GM18873 (cell line): Measurements from ENCODE around the gene FMNL2.
"Not testable (repeated sequence)": the region's sequence is repeated elsewhere in the genome, so short reads cannot be mapped to it uniquely, and the experiment has no call there.

Source experiments
- ATAC-seq: cut with Tn5 transposase; IDR thresholded peaks from one replicate; pipeline ENCODE4 v1.9.1; 2021; ENCODE audit warnings: mild to moderate bottlenecking, moderate library complexity, moderate number of reproducible peaks; ENCODE audit not compliant: unreplicated experiment, low FRiP score

The FMNL2 gene

DNA sequence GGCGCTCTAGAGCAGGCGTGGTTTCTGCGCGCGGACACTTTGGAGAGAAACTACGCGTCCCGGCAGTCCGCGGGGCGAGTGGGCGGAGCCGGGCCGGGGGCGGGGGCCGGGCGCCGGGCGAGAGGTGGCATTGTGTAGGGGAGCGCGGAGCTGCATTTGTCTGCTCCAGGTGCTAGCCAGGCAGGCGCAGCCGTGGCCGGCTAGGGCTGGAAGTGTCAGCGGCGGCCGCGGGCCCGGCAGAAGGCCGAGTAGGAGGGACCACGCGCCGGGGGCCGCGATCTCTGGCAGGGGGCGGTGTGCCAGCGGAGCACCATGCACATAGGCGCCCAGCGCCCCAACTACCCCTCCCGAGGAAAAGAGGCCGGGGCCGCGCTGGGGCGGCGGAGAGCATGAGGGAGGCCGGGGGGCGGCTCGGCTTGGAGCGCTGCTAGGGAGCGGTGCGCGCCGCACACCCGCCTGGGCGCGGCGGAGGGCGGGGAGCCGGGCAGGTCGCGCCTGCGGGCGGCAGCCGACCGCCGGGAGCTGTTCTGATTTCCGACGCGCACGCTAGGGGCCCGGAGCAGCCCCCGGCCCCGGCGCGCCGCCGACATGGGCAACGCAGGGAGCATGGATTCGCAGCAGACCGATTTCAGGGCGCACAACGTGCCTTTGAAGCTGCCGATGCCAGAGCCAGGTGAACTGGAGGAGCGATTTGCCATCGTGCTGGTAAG, at the start of gene FMNL2:
Gene FMNL2, plus strand, starts transcription at position 159 of the 710 bp plus-strand sequence.
- peak; percentile 74 for ATAC-seq

DNA sequence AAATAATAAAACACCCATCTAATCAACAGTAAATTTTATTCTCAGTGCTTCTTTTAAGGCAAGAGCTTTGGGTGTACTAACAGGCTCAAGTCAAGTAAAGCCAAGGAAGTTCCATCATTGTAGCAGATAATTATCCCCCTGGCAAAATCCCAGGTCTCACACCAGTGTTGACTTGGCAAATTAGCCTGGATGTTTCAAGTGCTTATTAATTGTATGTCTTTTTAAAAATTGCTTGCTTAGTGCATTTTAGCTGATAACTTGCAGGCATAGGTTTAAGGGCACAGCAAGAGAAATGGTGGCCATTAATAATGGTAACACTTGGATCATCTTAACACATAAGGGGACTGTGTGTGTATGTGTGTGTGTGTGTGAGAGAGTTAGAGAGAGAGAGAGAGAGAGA, 42.0 kb upstream of the FMNL2 start:
- ATAC-seq, result no peak

DNA sequence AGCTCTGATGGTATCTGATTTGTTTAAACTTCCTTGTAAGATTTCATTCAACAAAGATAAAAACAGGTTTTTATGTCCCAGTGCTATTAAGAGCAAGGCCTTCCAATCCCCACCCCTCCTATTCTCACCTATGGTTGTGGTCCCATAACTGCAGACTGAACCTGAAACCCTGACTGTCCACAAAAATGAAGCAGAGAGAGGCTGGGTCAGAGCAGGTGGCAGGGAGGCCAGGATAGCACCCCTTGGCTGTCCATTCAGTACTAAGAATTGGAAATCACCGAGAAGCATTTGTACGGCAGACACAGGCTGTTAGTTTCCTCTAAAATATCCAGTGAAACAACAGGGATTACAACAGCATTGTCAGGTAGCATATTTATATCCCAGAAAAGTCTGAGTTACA, 37.3 kb upstream of the FMNL2 start:
- no peak for ATAC-seq

- ATAC-seq, result no peak
Measured at GRCh38 chr2:152298754-152299153, 36.2 kb upstream of the FMNL2 start.

GRCh38 chr2:152301131-152301530, 33.8 kb upstream of the FMNL2 start:
- no peak for ATAC-seq

GRCh38 chr2:152303951-152304350, 31.0 kb upstream of the FMNL2 start:
- ATAC-seq, result no peak

GRCh38 chr2:152304836-152305235, 30.1 kb upstream of the FMNL2 start:
- ATAC-seq, result no peak

GRCh38 chr2:152307863-152308262, 27.1 kb upstream of the FMNL2 start:
- no peak for ATAC-seq

GRCh38 chr2:152309352-152310214, 25.4 kb upstream of the FMNL2 start:
- no peak for ATAC-seq

- ATAC-seq, result no peak
Measured at GRCh38 chr2:152319822-152320570, 15.0 kb upstream of the FMNL2 start.

DNA sequence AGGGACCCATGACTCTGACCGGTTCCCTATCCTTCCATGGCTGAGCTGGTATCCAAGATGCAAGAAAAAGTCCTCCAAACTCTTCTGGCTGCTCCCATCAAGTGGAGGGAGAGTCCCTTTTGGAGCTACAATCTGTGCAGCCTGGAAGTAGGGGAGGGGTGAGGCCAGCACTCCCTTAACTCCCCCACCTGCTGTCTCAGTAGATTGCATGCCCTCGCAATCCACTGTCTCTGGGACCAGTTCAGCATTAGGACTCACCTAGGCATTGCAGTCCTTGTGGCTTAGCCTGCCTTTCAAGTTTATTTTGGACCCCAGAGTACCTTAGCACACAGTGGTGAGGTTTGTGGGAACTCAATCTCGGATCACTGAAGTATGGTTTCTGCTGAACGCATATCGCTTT, 14.2 kb upstream of the FMNL2 start:
- ATAC-seq, result no peak

GRCh38 chr2:152322222-152322621, 12.8 kb upstream of the FMNL2 start:
- ATAC-seq, result no peak

- not testable (repeated sequence) for ATAC-seq
Measured at GRCh38 chr2:152325126-152325525, 9.8 kb upstream of the FMNL2 start.

GRCh38 chr2:152326710-152327109, 8.3 kb upstream of the FMNL2 start:
- no peak for ATAC-seq

GRCh38 chr2:152328013-152328412, 7.0 kb upstream of the FMNL2 start:
- no peak for ATAC-seq

DNA sequence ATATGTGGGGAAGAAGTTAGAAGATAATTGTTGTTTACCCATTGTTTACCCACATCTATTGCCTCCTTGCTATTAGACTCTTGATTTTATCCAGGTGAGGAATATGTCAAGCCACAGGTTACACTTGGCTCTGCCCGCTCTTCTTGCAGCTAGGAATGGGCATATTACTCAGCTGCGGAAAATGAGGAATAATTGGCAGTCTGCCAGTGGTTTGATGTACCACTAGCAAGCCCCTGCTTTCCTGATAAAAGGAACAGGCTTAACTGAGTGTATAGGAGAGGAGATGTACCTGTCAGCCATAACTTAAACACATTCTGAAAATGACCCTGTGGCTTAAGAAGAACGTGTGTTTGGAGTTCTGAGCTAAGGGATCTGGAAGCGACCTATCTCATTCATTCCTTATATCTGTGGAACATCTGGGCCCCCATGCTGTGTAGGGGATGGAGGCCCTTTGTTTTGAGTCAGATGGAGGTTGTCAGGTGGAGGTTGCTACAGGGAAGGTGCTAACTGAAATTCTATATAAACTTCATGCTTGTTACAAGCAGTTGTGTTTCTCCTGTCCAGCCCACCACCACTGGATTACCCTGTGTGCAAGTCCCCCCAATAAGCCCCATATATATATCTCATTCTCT, 4.6 kb upstream of the FMNL2 start:
- ATAC-seq, result no peak

DNA sequence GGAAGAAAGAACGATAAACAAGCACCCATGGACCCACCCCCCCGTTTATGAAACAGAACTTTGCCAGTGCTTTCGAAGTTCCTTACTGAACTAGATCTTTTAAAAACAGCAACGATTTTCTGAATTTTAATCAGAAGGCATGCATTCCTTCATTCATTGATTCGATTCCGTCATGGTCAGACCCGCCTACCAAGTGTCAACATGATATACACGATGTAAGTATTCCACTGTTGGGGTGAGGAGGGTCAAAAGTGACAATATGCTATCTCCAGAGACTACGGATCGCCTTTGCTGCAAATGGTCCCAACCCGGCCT, 316 bp upstream of the FMNL2 start:
- no peak for ATAC-seq

- no peak for ATAC-seq
Measured at GRCh38 chr2:152335726-152336118, 748 bp downstream of the FMNL2 start.

GRCh38 chr2:152336119-152336853, 1.3 kb downstream of the FMNL2 start:
- no peak for ATAC-seq

DNA sequence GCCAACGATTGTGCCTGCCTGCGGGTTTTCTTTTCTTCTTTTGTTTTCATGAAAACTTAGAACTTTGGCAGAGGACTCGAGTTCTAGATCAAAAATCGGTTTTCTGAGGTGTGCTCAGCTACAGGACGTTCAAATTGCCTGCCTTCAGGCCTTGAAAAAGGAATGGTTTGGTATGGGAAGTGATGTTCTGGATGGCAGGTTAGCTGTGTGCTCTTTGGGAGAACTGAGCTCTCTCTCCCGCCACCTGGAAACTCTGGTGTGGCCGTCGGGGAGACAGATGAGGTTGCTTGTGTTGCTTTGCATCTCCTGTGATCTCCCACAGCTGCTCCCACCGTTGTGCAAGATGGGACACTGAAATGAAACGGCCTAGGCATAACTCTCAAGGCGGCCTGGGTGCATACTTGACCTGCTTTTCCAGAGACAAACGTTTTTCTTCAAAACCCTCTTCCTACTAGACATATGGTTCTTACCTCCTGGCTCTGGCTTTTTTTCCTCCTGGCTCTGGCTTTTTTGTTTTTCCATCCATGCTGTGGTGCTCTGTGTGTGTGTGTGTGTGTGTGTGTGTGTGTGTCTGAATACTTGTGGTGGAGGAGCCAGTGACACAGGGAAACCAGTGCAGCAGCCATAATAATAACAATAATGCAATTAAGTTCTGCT, 2.0 kb downstream of the FMNL2 start:
- ATAC-seq, result no peak
